SK-N-SH (cell line): ENCODE measurements around the gene RPAP2.

Experiments
- CTCF ChIP-seq: fragments of 200-600 bp; sonication (generic); IDR thresholded peaks from 2 replicates; pipeline ENCODE4 v1.6.1; 2017; ENCODE audit warnings: antibody characterized with exemption, mild to moderate bottlenecking, moderate library complexity
- RAD21 ChIP-seq: IDR thresholded peaks from 2 replicates; pipeline ENCODE4 v1.6.1; 2012; ENCODE audit warnings: mild to moderate bottlenecking, low read length

GRCh38 chr1:92301021-92301420, 2.2 kb downstream of the RPAP2 start:
- TF ChIP-seq RAD21 (no peak), CTCF (no peak)
